WTC11 (cell line): Measurements from ENCODE around the gene PCSK5. TPM values are rescaled to one million over a fixed set of nuclear protein-coding genes. Genes with fewer than 3 reads are reported as not detected.

Experiments used
- ATAC-seq: fragments of 200-7000 bp; cut with Tn5 transposase; 2 replicates; pipeline ENCODE4 v1.10.0; 2021; ENCODE audit warnings: mild to moderate bottlenecking, moderate library complexity
- CTCF ChIA-PET: fragments of 300-600 bp; sonication (Branson Sonifier 250); formaldehyde crosslinking; loops from one replicate; lab custom pipeline; 2021; ENCODE audit warnings: antibody characterized with exemption; lab: Charles Lee
- POLR2A ChIA-PET: fragments of 350-600 bp; sonication (Branson Sonifier 250); formaldehyde crosslinking; loops from one replicate; lab custom pipeline; 2021; ENCODE audit warnings: antibody characterized with exemption; lab: Charles Lee
- DNase-seq: peaks from one replicate; pipeline ENCODE4 v3.0.0; 2021; ENCODE audit warnings: low spot score
- H3K27ac Mint-ChIP-seq: 2 replicates; pipeline ENCODE4 v1.8.0; 2021; ENCODE audit warnings: mixed read lengths
- H3K27me3 Mint-ChIP-seq: 2 replicates; pipeline ENCODE4 v1.8.0; 2021; ENCODE audit warnings: low read depth, mild to moderate bottlenecking, moderate library complexity, mixed read lengths
- H3K36me3 Mint-ChIP-seq: 2 replicates; pipeline ENCODE4 v1.8.0; 2021; ENCODE audit warnings: mixed read lengths
- H3K4me1 Mint-ChIP-seq: 2 replicates; pipeline ENCODE4 v1.8.0; 2022; ENCODE audit warnings: mixed read lengths
- H3K4me3 Mint-ChIP-seq: 2 replicates; pipeline ENCODE4 v1.8.0; 2021; ENCODE audit warnings: mild to moderate bottlenecking, moderate library complexity, mixed read lengths
- H3K9me3 Mint-ChIP-seq: 2 replicates; pipeline ENCODE4 v1.8.0; 2021; ENCODE audit warnings: mixed read lengths
- ATF2 ChIP-seq: sonication (generic); formaldehyde crosslinking; IDR thresholded peaks from 2 replicates; pipeline ENCODE4 v1.8.1; 2022; ENCODE audit warnings: low read depth, missing genetic modification reagents, borderline replicate concordance
- ATF6 ChIP-seq: sonication (generic); formaldehyde crosslinking; IDR thresholded peaks from 2 replicates; pipeline ENCODE4 v1.8.1; 2023; ENCODE audit warnings: mild to moderate bottlenecking, missing genetic modification reagents
- ETV6 ChIP-seq: sonication (generic); formaldehyde crosslinking; IDR thresholded peaks from 2 replicates; pipeline ENCODE4 v1.8.1; 2022; ENCODE audit warnings: mild to moderate bottlenecking, missing genetic modification reagents
- NFE2L1 ChIP-seq: sonication (generic); formaldehyde crosslinking; IDR thresholded peaks from 2 replicates; pipeline ENCODE4 v1.8.1; 2023; ENCODE audit warnings: missing genetic modification reagents
- PREB ChIP-seq: sonication (generic); formaldehyde crosslinking; IDR thresholded peaks from 2 replicates; pipeline ENCODE4 v1.8.1; 2022; ENCODE audit warnings: mild to moderate bottlenecking, missing genetic modification reagents, moderate library complexity, borderline replicate concordance
- TEAD4 ChIP-seq: sonication (generic); formaldehyde crosslinking; IDR thresholded peaks from 2 replicates; pipeline ENCODE4 v1.8.0; 2022; ENCODE audit warnings: mild to moderate bottlenecking, missing genetic modification reagents
- TP53 ChIP-seq: sonication (generic); formaldehyde crosslinking; IDR thresholded peaks from 2 replicates; pipeline ENCODE4 v1.8.1; 2023; ENCODE audit warnings: mild to moderate bottlenecking, missing genetic modification reagents
- ZNF219 ChIP-seq: sonication (generic); formaldehyde crosslinking; IDR thresholded peaks from 2 replicates; pipeline ENCODE4 v1.8.0; 2023; ENCODE audit warnings: missing genetic modification reagents, mild to moderate bottlenecking, borderline replicate concordance
- ZNF425 ChIP-seq: fragments of 250-450 bp; sonication (Bioruptor Pico); conservative IDR thresholded peaks from 2 replicates; pipeline ENCODE4 v1.9.0; 2021; ENCODE audit warnings: mild to moderate bottlenecking
- ZNF512 ChIP-seq: sonication (generic); formaldehyde crosslinking; IDR thresholded peaks from 2 replicates; pipeline ENCODE4 v1.8.1; 2022; ENCODE audit warnings: missing genetic modification reagents, borderline replicate concordance
- ZNF532 ChIP-seq: fragments of 250-450 bp; sonication (Bioruptor Pico); IDR thresholded peaks from 2 replicates; pipeline ENCODE4 v1.9.0; 2021; ENCODE audit warnings: mild to moderate bottlenecking, borderline replicate concordance
- total RNA-seq: library from RNA; stranded (reverse); gene quantifications from 3 replicates; pipeline ENCODE4 v1.2.3, GENCODE V29; 2021
- TF ChIP-seq, protein P1 (sequence below): sonication (generic); formaldehyde crosslinking; IDR thresholded peaks from 2 replicates; pipeline ENCODE4 v1.8.1; 2022; ENCODE audit warnings: low read depth, mild to moderate bottlenecking, moderate library complexity, missing genetic modification reagents, borderline replicate concordance
- TF ChIP-seq, protein P2 (sequence below): fragments of 200-600 bp; IDR thresholded peaks from 2 replicates; pipeline ENCODE4 v1.8.0; 2022; ENCODE audit warnings: antibody characterized with exemption

PCSK5 gene
- total RNA-seq, 1 experiment from 2014 or later, result 30.6 TPM

GRCh38 chr9:76101075-76101474, 210.6 kb downstream of the PCSK5 start (continued):
- no peak for TF ChIP-seq ATF2 (CRISPR knock-in tag)
- TF ChIP-seq TP53 (CRISPR knock-in tag), result no peak
- no peak for TF ChIP-seq ETV6 (CRISPR knock-in tag)
- TF ChIP-seq TEAD4 (CRISPR knock-in tag), result no peak
- TF ChIP-seq, protein P1, sequence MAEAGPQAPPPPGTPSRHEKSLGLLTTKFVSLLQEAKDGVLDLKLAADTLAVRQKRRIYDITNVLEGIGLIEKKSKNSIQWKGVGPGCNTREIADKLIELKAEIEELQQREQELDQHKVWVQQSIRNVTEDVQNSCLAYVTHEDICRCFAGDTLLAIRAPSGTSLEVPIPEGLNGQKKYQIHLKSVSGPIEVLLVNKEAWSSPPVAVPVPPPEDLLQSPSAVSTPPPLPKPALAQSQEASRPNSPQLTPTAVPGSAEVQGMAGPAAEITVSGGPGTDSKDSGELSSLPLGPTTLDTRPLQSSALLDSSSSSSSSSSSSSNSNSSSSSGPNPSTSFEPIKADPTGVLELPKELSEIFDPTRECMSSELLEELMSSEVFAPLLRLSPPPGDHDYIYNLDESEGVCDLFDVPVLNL (CRISPR knock-in tag), result no peak
- TF ChIP-seq PREB, result no peak
- no peak for TF ChIP-seq ZNF425
- no peak for TF ChIP-seq NFE2L1 (CRISPR knock-in tag)
- no peak for TF ChIP-seq ATF6 (CRISPR knock-in tag)
- no peak for TF ChIP-seq ZNF512 (CRISPR knock-in tag)

GRCh38 chr9:76101491-76101890, 211.0 kb downstream of the PCSK5 start:
- Mint-ChIP-seq H3K4me3 (no peak overlapping the region), H3K27me3 (no peaks in the 10 kb centered on the region), H3K27ac (peak overlapping the region; percentile 71; the same call in 1 of the 2 replicates), H3K9me3 (no peaks in the 10 kb centered on the region), H3K36me3 (peaks cover 15% of the 10 kb centered on the region), H3K4me1 (peaks cover 19% of the 10 kb centered on the region)
- ChIA-PET POLR2A (no interaction called here), CTCF (interaction anchor here (0.6 kb wide), 1 partner anchor 23 kb away, joined by 4 read pairs; no protein-coding TSS in a partner anchor)
- DNase-seq (no peak), ATAC-seq (no peak)
- no peak for TF ChIP-seq ZNF219 (CRISPR knock-in tag)
- TF ChIP-seq ATF6 (CRISPR knock-in tag), result no peak
- TF ChIP-seq, protein P2, sequence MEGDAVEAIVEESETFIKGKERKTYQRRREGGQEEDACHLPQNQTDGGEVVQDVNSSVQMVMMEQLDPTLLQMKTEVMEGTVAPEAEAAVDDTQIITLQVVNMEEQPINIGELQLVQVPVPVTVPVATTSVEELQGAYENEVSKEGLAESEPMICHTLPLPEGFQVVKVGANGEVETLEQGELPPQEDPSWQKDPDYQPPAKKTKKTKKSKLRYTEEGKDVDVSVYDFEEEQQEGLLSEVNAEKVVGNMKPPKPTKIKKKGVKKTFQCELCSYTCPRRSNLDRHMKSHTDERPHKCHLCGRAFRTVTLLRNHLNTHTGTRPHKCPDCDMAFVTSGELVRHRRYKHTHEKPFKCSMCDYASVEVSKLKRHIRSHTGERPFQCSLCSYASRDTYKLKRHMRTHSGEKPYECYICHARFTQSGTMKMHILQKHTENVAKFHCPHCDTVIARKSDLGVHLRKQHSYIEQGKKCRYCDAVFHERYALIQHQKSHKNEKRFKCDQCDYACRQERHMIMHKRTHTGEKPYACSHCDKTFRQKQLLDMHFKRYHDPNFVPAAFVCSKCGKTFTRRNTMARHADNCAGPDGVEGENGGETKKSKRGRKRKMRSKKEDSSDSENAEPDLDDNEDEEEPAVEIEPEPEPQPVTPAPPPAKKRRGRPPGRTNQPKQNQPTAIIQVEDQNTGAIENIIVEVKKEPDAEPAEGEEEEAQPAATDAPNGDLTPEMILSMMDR, result no peak
- TF ChIP-seq ZNF425, result no peak
- TF ChIP-seq ZNF532 (CRISPR knock-in tag), result no peak
